H9 (cell line): ENCODE data around the gene TSPEAR. TPM values are rescaled to one million over a fixed set of nuclear protein-coding genes. Genes with fewer than 3 reads are reported as not detected.

ENCODE experiments used
- DNase-seq: peaks from one replicate; pipeline ENCODE4 v3.0.0-alpha.2; 2017
- H2AFZ ChIP-seq: one replicate; pipeline ENCODE4 v1.6.1; 2013; ENCODE audit warnings: mild to moderate bottlenecking, low read length, control low read depth, moderate library complexity
- H2AK5ac ChIP-seq: 2 replicates; pipeline ENCODE4 v1.6.1; 2013; ENCODE audit warnings: low read length, control low read depth, mixed read lengths; ENCODE audit not compliant: insufficient read length
- H2BK120ac ChIP-seq: one replicate; pipeline ENCODE4 v1.6.1; 2013; ENCODE audit warnings: low read depth, mild to moderate bottlenecking, low read length, control low read depth, inconsistent platforms; ENCODE audit not compliant: poor library complexity, severe bottlenecking
- H2BK12ac ChIP-seq: 2 replicates; pipeline ENCODE4 v1.6.1; 2013; ENCODE audit warnings: low read length, control low read depth, mixed read lengths, low read depth; ENCODE audit not compliant: insufficient read length
- H2BK15ac ChIP-seq: 2 replicates; pipeline ENCODE4 v1.6.1; 2013; ENCODE audit warnings: low read depth, low read length, control low read depth
- H2BK20ac ChIP-seq: one replicate; pipeline ENCODE4 v1.6.1; 2013; ENCODE audit warnings: low read depth, mild to moderate bottlenecking, low read length, control low read depth, inconsistent platforms; ENCODE audit not compliant: poor library complexity, severe bottlenecking
- H2BK5ac ChIP-seq: 2 replicates; pipeline ENCODE4 v1.6.1; 2013; ENCODE audit warnings: low read length, control low read depth, mixed read lengths; ENCODE audit not compliant: insufficient read length
- H3K14ac ChIP-seq: 2 replicates; pipeline ENCODE4 v1.6.1; 2013; ENCODE audit warnings: low read length, control low read depth; ENCODE audit not compliant: insufficient read depth
- H3K18ac ChIP-seq: 2 replicates; pipeline ENCODE4 v1.6.1; 2013; ENCODE audit warnings: low read depth, mild to moderate bottlenecking, mixed read lengths, low read length, control low read depth; ENCODE audit not compliant: insufficient read length
- H3K23ac ChIP-seq: 2 replicates; pipeline ENCODE4 v1.6.1; 2013; ENCODE audit warnings: low read length, control low read depth, mixed read lengths, low read depth; ENCODE audit not compliant: insufficient read length
- H3K23me2 ChIP-seq: 2 replicates; pipeline ENCODE4 v1.6.1; 2013; ENCODE audit warnings: low read depth, mild to moderate bottlenecking, mixed read lengths, low read length, control low read depth; ENCODE audit not compliant: insufficient read length, poor library complexity, severe bottlenecking
- H3K27ac ChIP-seq: 2 replicates; pipeline ENCODE4 v1.5.1; 2013; ENCODE audit warnings: low read length, control low read depth, mixed read lengths, low read depth; ENCODE audit not compliant: insufficient read length
- H3K27me3 ChIP-seq: 2 replicates; pipeline ENCODE4 v1.6.1; 2013; ENCODE audit warnings: low read length, control low read depth, inconsistent platforms; ENCODE audit not compliant: insufficient read depth
- H3K4ac ChIP-seq: 2 replicates; pipeline ENCODE4 v1.6.1; 2013; ENCODE audit warnings: low read depth, mild to moderate bottlenecking, control low read depth, inconsistent platforms, low read length, moderate library complexity
- H3K4me1 ChIP-seq: 2 replicates; pipeline ENCODE4 v1.6.1; 2013; ENCODE audit warnings: low read length, control low read depth, inconsistent platforms; ENCODE audit not compliant: insufficient read depth
- H3K4me2 ChIP-seq: 2 replicates; pipeline ENCODE4 v1.6.1; 2013; ENCODE audit warnings: low read length, control low read depth, mixed read lengths; ENCODE audit not compliant: insufficient read length, insufficient read depth
- H3K56ac ChIP-seq: 2 replicates; pipeline ENCODE4 v1.6.1; 2013; ENCODE audit warnings: low read depth, mild to moderate bottlenecking, mixed read lengths, low read length, control low read depth; ENCODE audit not compliant: insufficient read length
- H3K79me1 ChIP-seq: 2 replicates; pipeline ENCODE4 v1.6.1; 2013; ENCODE audit warnings: low read depth, mild to moderate bottlenecking, moderate library complexity, low read length, control low read depth, inconsistent platforms; ENCODE audit not compliant: insufficient read depth, poor library complexity, severe bottlenecking
- H3K79me2 ChIP-seq: 2 replicates; pipeline ENCODE4 v1.6.1; 2013; ENCODE audit warnings: low read length, control low read depth, inconsistent platforms; ENCODE audit not compliant: insufficient read depth
- H3K9ac ChIP-seq: 2 replicates; pipeline ENCODE4 v1.6.1; 2013; ENCODE audit warnings: low read length, control low read depth, mixed read lengths; ENCODE audit not compliant: insufficient read length; ENCODE audit errors: extremely low read depth
- H3K9me3 ChIP-seq: one replicate; pipeline ENCODE4 v1.6.1; 2013; ENCODE audit warnings: low read depth, low read length, inconsistent platforms; ENCODE audit not compliant: control insufficient read depth
- H3T11ph ChIP-seq: one replicate; pipeline ENCODE4 v1.6.1; 2013; ENCODE audit warnings: mild to moderate bottlenecking, low read length, control low read depth, inconsistent platforms
- H4K20me1 ChIP-seq: one replicate; pipeline ENCODE4 v1.6.1; 2013; ENCODE audit not compliant: control insufficient read depth, insufficient read length, insufficient read depth
- H4K5ac ChIP-seq: 2 replicates; pipeline ENCODE4 v1.6.1; 2013; ENCODE audit warnings: low read depth, mild to moderate bottlenecking, mixed read lengths, low read length, control low read depth; ENCODE audit not compliant: insufficient read length
- H4K8ac ChIP-seq: replicated peaks from 2 replicates; pipeline ENCODE4 v1.6.1; 2013; ENCODE audit warnings: low read length, control low read depth, mixed read lengths, low read depth; ENCODE audit not compliant: insufficient read length
- H4K91ac ChIP-seq: 2 replicates; pipeline ENCODE4 v1.6.1; 2013; ENCODE audit warnings: low read depth, mild to moderate bottlenecking, moderate library complexity, mixed read lengths, low read length, control low read depth; ENCODE audit not compliant: insufficient read length
- H3K27ac Mint-ChIP-seq, 3 experiments: 2 replicates in 2 of 3; 3 replicates in 1 of 3; pipeline ENCODE4 v1.8.0; 2020 to 2021; ENCODE audit warnings: mixed read lengths in 3 of 3, mild to moderate bottlenecking in 1 of 3, moderate library complexity in 1 of 3
- H3K27me3 Mint-ChIP-seq: 2 replicates; pipeline ENCODE4 v1.8.0; 2021; ENCODE audit warnings: low read depth, mild to moderate bottlenecking, moderate library complexity, mixed read lengths
- H3K36me3 Mint-ChIP-seq, 3 experiments: 2 replicates in 2 of 3; 3 replicates in 1 of 3; pipeline ENCODE4 v1.8.0; 2020 to 2021; ENCODE audit warnings: low read depth in 3 of 3, mixed read lengths in 3 of 3; ENCODE audit not compliant: insufficient read depth in 1 of 3
- H3K4me1 Mint-ChIP-seq, 2 experiments: 2 replicates each; pipeline ENCODE4 v1.8.0; 2020; ENCODE audit warnings: mixed read lengths in 2 of 2
- H3K4me3 Mint-ChIP-seq, 2 experiments: 2 replicates in 1 of 2; 3 replicates in 1 of 2; pipeline ENCODE4 v1.8.0; 2020 to 2021; ENCODE audit warnings: mild to moderate bottlenecking in 2 of 2, mixed read lengths in 2 of 2, moderate library complexity in 1 of 2
- H3K9me3 Mint-ChIP-seq, 2 experiments: 2 replicates in 1 of 2; 3 replicates in 1 of 2; pipeline ENCODE4 v1.8.0; 2020; ENCODE audit warnings: mild to moderate bottlenecking in 2 of 2, mixed read lengths in 2 of 2, moderate library complexity in 1 of 2
- CTCF ChIP-seq: fragments of 200-600 bp; sonication (generic); conservative IDR thresholded peaks from 3 replicates; pipeline ENCODE4 v1.8.0; 2021; ENCODE audit warnings: antibody characterized with exemption, mild to moderate bottlenecking
- WGBS: extraction: QIAGEN DNeasy Blood & Tissue Kit; methylation state at CpG from one replicate; pipeline ENCODE4 v1.1.7; 2013; ENCODE audit warnings: missing lambda C conversion rate, low lambda C conversion rate, mixed read lengths; ENCODE audit not compliant: insufficient read length; ENCODE audit errors: extremely low coverage; 5-methylcytosine and 5-hydroxymethylcytosine counted together
- total RNA-seq: library from RNA; stranded (reverse); gene quantifications from 2 replicates; pipeline ENCODE4 v1.2.1, GENCODE V29; 2021

TSPEAR gene
- total RNA-seq, 1 experiment from 2014 or later = 1.3 TPM

GRCh38 chr21:44528634-44528995 lies 182.8 kb downstream of the TSPEAR start:
- no peak overlapping the region for H2BK120ac ChIP-seq
- H2BK20ac ChIP-seq = no peak overlapping the region
- H3K9ac ChIP-seq = no peak overlapping the region
- no peak overlapping the region for H2BK5ac ChIP-seq
- no peak overlapping the region for H3K4me3 Mint-ChIP-seq
- no peak overlapping the region for H3K4me2 ChIP-seq
- no peak overlapping the region for H3K27ac ChIP-seq
- DNase-seq = peak; percentile 14
- H3K23me2 ChIP-seq = no peaks in the 10 kb centered on the region
- H3K79me1 ChIP-seq = no peaks in the 10 kb centered on the region
- no peaks in the 10 kb centered on the region; the same call in 1 of the 2 replicates for H3K4me1 ChIP-seq
- no peaks in the 10 kb centered on the region for H3K9me3 Mint-ChIP-seq
- H2BK12ac ChIP-seq = no peak overlapping the region
- H3K14ac ChIP-seq = no peak overlapping the region
- H2BK15ac ChIP-seq = no peak overlapping the region
- no peak overlapping the region for H3K56ac ChIP-seq
- no peak overlapping the region for H3K23ac ChIP-seq
- TF ChIP-seq CTCF = no peak
- H3K18ac ChIP-seq = no peak overlapping the region
- H4K20me1 ChIP-seq = no peaks in the 10 kb centered on the region
- no peaks in the 10 kb centered on the region for H3K79me2 ChIP-seq
- H2AK5ac ChIP-seq = no peak overlapping the region
- no peak overlapping the region for H3K4ac ChIP-seq
- peaks cover 7% of the 10 kb centered on the region for H3K27me3 Mint-ChIP-seq
- no peak overlapping the region for H4K91ac ChIP-seq
- no peak overlapping the region for H4K5ac ChIP-seq
- peaks cover 2 to 8% of the 10 kb centered on the region in 2 experiments; a peak in 3 of 4 replicates for H3K4me1 Mint-ChIP-seq
- no peaks in the 10 kb centered on the region for H3K27me3 ChIP-seq
- no CpG with 5 or more reads among the region's 10 CpGs for WGBS
- no peak overlapping the region for H4K8ac ChIP-seq
- H3K27ac Mint-ChIP-seq = no peak overlapping the region
- H3K9me3 ChIP-seq = no peaks in the 10 kb centered on the region
- H3K36me3 Mint-ChIP-seq = no peaks in the 10 kb centered on the region; a peak in 1 of 7 replicates
- no peak overlapping the region for H2AFZ ChIP-seq
- H3T11ph ChIP-seq = no peak overlapping the region
